ENCODE measurements around the gene PNMA8B.

The PNMA8B gene

DNA sequence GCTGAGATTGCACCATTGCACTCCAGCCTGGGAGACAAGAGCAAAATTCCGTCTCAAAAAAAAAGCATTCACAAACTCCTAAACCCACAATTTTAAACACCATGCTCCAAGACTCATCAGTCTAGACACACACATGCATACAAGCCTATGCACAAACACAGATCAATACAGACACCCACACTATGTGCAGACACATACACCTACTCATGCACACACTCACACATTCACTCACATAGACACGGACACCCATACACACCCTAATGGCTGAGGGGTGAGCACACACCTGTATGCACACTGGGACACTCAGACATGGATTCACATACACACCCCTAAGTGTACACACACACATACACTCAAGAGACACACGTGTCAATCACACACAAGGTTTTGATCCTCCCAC, 9.3 kb downstream of the PNMA8B start:
- no peak for DNase-seq

DNA sequence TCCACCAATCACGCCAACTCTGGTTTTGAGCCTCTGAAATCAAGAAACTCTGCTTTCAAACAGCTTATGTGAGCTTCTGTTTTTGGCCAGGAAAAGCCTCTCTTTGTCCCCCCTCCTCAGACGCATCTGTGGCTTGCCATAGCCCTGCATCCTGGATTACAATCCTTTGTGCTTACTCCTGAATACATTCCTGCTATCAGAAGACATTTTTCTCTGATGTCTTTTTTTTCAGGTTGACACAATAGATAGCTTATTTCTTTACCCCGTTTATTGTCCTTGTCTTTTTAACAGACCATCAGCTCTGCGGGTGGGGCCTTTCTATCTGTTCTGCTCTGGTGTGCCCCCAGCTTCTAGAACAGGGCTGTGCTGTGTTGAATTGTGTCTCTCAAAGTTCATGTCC, 11.0 kb downstream of the PNMA8B start:
- no peak for DNase-seq

- DNase-seq: no peak
These were observed 13.0 kb downstream of the PNMA8B start for GRCh38 chr19:46482631-46483030.

GRCh38 chr19:46481947-46482346, 13.7 kb downstream of the PNMA8B start:
- DNase-seq: no peak

- DNase-seq: peak; percentile 45
These were observed 14.3 kb downstream of the PNMA8B start for GRCh38 chr19:46481223-46481848.

- peak; percentile 90 for DNase-seq
These were observed 15.3 kb downstream of the PNMA8B start for GRCh38 chr19:46480415-46480814.

- peak; percentile 36 for DNase-seq
These were observed 17.2 kb downstream of the PNMA8B start for GRCh38 chr19:46478356-46478986.

DNA sequence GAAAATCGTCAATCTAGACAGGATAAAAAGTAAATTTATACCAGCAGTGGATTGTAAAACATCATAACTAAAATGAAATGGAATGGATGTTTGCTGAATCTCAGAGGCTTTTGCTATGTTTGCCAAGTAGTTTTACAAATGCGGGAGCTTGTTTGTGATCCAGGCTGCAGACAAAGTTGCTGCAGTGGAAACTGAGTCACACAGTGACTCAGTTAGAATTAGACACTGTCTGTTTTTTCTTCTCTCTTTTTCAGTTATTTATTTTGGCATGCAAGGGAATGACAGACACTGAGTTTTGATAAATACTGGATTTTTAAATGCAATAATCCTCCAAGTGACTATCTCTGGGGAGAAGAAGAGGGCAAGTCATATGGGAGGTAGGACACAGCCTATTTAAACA, 19.7 kb downstream of the PNMA8B start:
- no peak for DNase-seq

DNA sequence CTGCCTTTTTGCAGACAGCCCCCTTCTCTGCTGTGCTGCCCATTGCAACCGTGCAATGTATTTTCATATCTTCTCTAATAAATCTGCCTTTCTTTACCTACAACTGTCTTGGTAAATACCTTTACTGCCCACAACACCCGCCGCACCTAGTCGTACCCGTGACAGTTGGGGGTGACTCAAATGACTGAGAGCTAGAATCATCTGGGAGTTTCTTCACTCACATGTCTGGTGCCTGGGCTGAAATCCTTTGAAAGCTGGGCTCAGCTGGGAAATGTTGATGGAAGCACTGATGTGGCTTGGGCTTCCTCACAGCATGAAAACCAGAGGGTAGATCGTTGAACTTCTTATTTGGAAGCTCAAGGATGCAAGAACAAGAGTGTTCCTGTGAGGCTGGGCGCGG, 21.5 kb downstream of the PNMA8B start:
- DNase-seq: no peak

DNA sequence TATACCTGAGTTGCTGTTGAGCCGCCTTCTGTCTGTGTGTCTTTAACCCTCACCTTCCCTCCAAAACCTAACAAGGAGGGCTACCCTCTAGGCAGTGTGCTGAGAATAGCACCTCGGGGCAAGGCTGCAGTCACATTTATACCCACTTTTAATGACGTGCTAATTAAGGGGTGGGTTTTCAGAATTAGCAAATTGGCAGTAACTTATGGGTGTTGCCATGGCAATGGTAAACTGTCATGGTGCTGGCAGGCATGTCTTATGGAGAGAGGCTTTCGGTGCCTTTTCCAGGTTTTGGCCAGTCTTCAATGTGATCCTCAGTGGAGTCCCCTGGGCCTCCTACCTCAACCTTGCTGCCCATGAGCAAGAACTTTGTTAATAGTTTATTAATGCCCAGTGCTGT, 23.1 kb downstream of the PNMA8B start:
- no peak for DNase-seq

- no peak for DNase-seq
These were observed 23.7 kb downstream of the PNMA8B start for GRCh38 chr19:46471811-46472543.

GRCh38 chr19:46471116-46471733, 24.4 kb downstream of the PNMA8B start, which contains the start of gene PNMA8A:
TSS of gene PNMA8A (minus strand) at chr19:46471563. CDS start at chr19:46471035, 528 bp downstream.
- DNase-seq: peak; percentile 84

GRCh38 chr19:46470376-46470775, 25.3 kb downstream of the PNMA8B start:
- no peak for DNase-seq

DNA sequence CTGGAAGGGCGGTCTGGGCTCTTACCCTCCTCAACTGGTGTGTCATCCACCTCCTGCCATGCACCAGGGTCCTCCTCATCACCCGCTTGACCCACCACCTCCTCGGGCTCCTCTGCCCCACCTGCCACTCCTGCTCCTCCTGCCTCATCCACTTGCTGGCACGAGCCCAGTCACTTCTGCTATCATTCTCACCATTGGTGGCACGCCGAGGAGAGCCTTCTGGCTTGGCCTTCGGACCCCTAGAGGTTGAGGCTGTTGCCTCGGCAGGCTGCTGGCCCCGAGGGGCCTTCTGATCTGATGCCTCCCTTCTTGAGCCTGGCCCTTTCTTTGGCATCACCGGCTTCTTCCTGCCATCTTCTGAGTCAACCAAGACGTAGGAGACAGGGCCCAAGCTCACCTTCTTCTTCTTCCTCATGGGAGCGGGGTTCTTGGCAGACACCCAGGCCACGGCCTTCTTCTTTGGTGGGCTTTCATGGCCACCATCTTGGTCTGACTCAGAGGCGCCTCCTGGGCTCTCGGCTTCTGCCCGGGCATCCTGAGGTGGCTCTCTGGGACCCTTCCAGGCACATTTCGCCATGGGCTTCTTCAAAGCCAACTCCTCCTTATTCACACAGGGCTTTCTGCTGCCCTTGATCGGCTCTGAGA, 26.0 kb downstream of the PNMA8B start:
- DNase-seq: no peak

- DNase-seq: peak; percentile 39
These were observed 29.0 kb downstream of the PNMA8B start for GRCh38 chr19:46466536-46467196.

DNA sequence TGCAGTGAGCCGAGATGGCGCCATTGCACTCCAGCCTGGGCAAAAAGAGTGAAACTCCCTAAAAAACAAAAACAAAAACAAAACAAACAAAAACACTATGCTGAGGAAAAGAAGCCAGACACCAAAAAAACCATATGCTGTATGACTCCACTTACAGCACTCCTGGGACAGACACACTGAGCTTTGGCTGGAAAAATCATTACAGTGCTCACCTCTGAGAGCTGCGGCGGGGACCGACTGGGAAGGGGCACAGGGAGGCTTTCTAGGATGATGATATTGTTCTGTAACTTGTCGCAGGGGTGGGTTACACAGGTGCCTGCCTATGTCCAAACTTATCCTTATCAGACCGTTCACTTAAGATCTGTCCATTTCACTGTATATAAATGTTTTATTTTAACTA, 32.2 kb downstream of the PNMA8B start:
- peak; percentile 79 for DNase-seq

- peak; percentile 91 for DNase-seq
These were observed 34.1 kb downstream of the PNMA8B start for GRCh38 chr19:46461537-46461936.

DNA sequence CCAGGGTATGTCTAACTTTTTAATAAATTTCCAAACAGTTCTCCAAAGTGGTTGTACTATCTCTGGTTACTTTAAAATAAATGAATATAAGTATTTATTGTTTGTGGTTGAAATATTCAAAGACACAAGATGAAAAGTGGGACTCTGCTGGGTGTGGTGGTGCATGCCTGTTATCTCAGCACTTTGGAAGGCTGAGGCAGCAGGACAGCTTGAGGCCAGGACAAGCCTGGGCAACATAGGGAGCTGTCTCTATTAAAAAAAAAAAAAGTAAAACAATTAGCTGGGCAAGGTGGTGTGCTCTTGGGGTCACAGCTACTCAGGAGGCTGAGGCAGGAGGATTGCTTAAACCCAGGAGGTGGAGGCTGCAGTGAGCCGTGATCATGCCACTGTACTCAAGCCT, 34.7 kb downstream of the PNMA8B start:
- DNase-seq: peak; percentile 60

- no peak for DNase-seq
These were observed 35.6 kb downstream of the PNMA8B start for GRCh38 chr19:46460055-46460454.

DNA sequence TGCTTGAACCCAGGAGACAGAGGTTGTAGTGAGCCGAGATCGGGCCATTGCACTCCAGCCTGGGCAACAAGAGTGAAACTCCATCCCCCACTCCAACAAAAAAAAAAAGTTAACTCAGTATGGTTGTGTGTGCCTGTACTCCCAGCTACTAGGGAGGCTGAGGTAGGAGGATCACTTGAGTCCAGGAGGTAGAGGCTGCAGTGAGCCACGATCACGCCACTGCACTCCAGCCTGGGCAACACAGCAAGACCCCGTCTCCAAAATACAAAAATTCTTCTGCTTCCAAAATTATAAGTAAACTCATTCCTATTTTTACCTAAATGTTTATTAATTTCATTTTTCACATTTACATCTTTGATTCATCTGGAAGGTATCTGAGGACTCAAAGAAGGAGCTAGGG, 38.7 kb downstream of the PNMA8B start:
- DNase-seq: no peak

DNA sequence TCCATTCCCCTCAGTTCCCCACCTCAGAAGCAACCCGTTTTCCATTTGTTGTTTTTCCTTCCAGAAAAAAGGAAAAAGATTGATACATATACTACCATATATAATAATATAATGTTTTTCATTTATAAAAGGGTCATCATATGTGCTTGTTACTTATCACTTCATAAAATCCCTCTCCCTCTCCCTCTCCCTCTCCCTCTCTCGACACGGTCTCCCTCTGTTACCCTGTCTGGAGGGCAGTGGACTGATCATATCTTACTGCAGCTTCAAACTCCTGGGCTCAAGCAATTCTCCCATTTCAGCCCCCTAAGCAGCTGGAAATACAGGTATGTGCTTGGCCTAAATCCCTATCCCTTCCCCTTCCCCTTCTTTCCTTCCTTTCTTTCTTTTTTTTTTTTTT, 41.4 kb downstream of the PNMA8B start:
- DNase-seq: no peak

GRCh38 chr19:46453661-46454060, 42.0 kb downstream of the PNMA8B start:
- DNase-seq: no peak

GRCh38 chr19:46452186-46452585, 43.5 kb downstream of the PNMA8B start:
- DNase-seq: no peak

Data from NCI-H2171 treated with DMSO at 0.1 percent for 48 hours (cell line).